Activated naive CD8-positive, alpha-beta T cell treated with anti-CD3 and anti-CD28 coated beads, Interleukin-2, amount 50 U/mL, for 16 hours (primary cell): ENCODE data around the gene HSF5.
"Not testable (repeated sequence)": the region's sequence is repeated elsewhere in the genome, so short reads cannot be mapped to it uniquely, and the experiment has no call there.

Experiments used
- DNase-seq: peaks from one replicate; pipeline ENCODE4 v3.0.0-alpha.2; 2020; ENCODE audit warnings: low read depth, low spot score

The HSF5 gene

DNA sequence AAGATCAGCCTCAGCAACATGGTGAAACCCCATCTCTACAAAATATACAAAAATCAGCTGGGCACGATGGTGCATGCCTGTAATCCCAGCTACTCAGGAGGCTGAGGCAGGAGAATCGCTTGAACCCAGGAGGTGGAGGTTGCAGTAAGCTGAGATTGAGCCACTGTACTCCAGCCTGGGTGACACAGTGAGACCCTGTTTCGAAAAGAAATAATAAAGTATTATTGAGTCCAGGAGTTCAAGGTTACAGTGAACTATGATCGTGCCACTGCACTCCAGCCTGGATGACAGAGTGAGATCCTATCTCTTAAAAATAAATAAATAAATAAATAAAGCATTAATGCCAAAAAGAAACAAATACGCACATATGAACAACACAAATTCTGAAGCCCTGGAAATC is 6.4 kb downstream of the HSF5 start:
- DNase-seq: not testable (repeated sequence)

- DNase-seq: no peak
Observed at GRCh38 chr17:58480090-58480489, 8.1 kb downstream of the HSF5 start.

GRCh38 chr17:58476812-58477211 is 11.4 kb downstream of the HSF5 start:
- no peak for DNase-seq

DNA sequence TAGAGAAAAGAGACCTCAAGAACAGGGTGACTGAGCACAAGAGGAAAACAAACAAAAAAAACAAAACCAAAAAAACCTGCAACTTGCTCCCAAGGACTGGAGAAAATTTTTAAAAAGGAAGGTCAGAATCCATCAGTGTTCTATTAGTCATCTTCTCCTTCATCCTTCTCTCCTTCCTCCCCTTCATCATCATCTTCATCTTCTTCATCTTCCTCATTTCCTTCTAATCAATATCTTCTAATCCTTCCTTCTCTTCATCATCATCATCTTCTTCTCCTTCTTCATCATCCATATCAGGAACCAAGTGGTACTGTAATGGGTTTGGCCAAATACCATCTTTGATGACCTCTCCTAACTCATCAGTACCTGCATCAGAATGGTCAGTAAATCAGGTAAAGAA is 12.2 kb downstream of the HSF5 start:
- DNase-seq: no peak

GRCh38 chr17:58470356-58470755 is 17.9 kb downstream of the HSF5 start:
- no peak for DNase-seq

DNA sequence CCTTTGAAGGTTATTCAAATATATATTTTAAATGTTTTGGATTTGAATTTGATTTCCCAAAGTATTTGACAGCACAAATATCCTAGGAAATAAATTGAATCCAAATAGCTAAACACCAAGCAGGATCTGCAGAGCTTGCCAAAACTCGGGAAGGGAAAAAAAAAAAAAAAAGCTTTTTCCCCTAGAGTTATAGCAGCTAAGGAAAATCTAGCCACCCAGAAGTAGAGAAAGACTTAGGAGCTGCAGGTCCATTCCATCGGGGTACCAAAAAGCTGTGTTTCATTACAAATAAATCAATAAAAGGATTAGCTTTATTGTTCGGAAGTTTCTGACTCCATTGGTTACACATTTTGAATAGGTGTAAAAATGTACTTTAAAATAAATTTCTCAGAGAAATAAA is 19.3 kb downstream of the HSF5 start:
- DNase-seq: no peak

GRCh38 chr17:58455491-58455890 is 32.7 kb downstream of the HSF5 start:
- DNase-seq: no peak

DNA sequence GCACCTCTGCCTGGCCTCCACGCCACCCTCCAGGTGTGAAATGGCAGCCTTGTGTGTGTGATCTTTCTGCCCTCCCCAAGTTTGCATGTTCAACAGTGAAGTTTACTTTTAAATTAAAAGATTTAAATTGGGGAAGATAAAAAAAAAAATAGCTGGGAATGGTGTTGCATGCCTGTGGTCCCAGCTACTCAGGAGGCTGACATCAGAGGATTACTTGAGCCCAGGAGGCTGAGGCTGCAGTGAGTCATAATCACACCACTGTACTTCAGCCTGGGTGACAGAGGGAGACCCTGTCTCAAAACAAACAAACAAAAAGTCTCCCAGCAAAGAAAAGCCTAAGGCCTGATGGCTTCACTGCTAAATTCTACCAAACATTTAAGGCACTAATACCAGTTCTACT is 35.5 kb downstream of the HSF5 start:
- no peak for DNase-seq

DNA sequence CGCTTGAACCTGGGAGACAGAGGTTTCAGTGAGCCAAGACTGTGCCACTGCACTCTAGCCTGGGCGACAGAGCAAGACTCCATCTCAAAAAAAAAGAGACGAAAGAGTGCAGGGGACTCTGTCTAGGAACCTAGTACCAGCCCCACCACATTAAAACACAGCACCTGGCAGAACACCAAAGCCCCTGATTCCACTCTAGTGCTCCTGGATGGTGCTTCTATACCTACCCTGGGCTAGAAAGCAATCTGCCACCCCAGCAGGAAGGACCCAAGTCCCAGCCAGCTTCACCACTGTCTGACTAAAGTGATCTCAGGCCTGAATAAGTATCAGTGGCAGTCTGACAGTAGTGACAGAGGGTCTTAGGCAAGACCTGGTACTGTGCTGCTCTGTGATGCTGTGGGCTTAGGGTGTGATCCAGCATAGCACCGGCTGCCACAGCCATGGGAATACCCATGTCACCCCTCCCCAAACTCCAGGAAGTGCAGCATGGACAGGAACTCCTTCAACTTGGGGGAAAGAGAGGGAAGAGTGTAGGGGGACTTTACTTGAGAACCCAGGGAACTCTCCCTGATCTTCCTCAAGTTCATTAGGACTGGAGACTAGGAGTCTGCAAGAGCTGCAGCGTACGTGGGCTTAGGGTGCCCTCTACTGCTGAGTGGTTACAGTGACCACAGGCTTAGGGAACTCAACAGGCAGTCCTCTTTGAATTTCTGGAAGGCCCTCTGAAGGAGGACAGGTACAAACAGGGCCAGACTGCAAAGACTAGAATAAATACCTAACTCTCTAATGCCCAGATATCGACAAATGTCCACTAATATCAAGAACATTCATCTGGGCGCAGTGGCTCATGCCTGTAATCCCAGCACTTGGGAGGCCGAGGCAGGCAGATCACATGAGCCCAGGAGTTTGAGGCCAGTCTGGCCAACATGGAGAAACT is 40.9 kb downstream of the HSF5 start:
- peak; percentile 24 for DNase-seq

DNA sequence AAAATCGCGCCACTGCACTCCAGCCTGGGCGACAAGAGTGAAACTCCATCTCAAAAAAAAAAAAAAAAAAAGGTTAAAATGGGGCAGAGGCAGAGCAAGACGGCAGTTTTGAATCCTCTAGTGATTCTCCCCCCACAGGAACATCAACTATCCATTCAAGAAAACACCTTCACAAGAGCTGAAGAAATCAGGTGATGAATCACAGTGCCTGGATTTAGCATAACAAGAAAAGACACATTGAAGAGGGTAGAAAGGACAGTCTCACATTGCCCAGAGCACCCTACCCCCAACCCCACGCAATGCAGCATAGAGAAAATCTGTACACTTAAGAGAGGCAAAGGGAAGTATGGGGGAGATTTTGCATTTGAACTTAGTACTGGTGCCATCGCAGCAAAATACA is 42.1 kb downstream of the HSF5 start:
- no peak for DNase-seq

GRCh38 chr17:58436805-58437239 is 51.4 kb downstream of the HSF5 start:
- DNase-seq: no peak

DNA sequence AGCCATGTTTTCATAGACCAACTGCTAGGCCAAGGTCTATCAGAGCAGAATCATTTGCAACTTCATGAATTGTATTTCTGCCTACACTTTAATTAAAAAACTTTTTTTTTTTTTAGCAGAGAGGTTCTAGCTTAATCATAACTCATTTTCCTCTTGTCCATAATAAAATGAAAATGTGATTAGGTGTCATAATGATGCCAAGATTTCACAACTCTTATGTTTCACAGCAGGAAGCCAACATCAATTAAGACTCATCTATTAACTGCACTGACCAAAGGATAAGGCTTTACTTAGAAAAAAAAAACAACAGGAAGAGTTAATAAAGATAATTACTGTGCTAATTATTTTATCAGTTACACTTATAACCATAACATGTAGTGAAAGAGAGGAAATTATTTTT is 52.0 kb downstream of the HSF5 start:
- no peak for DNase-seq

DNA sequence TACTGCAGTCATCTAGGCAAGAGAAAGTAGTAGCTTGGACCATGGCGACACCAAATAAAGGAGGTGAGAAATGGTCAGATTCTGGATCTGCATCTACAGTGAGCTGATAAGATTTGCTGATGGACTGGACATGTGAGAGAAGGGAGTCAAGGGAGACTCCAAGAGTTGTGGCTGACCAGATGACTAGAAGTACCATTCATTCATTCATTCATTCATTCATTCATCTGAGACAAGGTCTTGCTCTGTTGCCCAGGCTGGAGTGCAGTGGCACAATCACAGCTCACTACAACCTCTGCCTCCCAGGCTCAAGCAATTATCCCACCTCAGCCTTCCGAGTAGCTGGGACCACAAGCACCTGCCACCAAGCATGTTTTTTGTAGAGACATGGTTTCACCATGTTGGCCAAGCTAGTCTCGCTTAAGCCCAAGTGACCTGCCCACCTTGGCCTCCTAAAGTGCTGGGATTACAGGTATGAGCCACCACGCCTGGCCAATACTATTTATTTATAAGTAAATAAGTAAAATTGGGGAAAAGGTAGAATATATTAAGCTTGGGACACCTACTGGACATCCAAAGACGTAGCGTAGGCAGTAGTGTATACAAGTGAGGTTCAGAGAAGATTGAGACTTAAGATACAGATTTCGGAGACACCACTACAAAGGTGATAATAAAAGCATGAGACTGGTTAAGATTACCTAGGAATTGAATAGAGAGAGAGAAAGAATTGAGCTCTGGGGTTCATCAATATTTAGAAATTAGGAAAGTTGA is 55.2 kb downstream of the HSF5 start:
- no peak for DNase-seq

- DNase-seq: no peak
Observed at GRCh38 chr17:58427807-58428206, 60.4 kb downstream of the HSF5 start.

GRCh38 chr17:58421711-58422110 is 66.5 kb downstream of the HSF5 start:
- no peak for DNase-seq

DNA sequence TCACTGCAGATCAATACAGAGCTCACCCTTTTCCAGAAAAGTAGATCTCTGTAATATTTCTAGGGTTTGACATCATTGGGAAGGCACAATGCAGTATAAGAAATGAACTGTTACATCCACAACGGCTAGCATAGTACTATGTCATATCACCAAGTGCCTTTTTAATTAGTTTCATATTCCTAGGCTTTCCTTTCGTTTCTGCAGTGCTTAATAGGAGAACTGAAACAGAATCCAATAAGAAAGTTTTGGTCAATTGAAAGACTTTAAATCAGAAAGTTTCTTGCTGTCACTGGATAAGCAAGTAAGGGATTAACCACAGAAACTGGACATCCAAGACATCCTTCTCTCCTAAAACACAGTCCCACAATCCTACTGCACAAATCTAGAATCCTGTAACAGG is 67.4 kb downstream of the HSF5 start:
- DNase-seq: no peak

GRCh38 chr17:58417300-58418092 is 70.7 kb downstream of the HSF5 start, which contains the start of gene RNF43:
Gene RNF43 (minus strand): TSS chr17:58417534. CDS start chr17:58415577, 1,957 bp downstream.
- peak; percentile 73 for DNase-seq

GRCh38 chr17:58416937-58417299 is 71.3 kb downstream of the HSF5 start:
- no peak for DNase-seq

- DNase-seq: no peak
Observed at GRCh38 chr17:58416396-58416795, 71.8 kb downstream of the HSF5 start.

DNA sequence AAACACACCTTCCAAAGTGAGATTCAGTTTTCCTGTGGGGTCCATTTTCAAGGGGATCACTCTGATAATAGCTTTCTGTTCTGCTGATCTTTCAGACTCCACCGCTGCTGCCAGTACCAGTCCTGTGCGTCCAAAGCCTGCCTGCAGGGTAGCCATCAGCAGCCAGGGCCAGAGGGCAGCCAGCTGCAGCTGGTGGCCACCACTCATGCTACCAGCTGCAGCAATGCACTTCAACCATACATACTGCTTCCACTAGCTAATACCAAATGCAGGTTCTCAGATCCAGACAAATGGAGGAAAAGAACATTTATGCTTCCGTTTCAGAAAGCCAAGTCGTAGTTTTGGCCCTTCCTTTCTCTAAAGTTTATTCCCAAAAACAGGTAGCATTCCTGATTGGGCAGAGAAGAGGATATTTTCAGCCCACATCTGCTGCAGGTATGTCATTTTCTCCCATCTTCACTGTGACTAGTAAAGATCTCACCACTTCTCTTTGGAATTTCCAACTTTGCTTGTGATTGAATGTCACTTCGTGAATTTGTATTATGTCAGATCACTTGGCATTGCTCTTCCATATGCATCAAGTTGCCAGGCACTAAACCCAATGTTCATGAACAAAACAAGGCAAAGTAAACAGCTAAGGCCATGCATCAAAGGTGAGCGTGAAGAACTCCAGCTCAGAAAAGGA is 72.7 kb downstream of the HSF5 start:
- DNase-seq: no peak

GRCh38 chr17:58414596-58414997 is 73.6 kb downstream of the HSF5 start:
- DNase-seq: no peak
